ENCODE measurements around the gene FBXO31. TPM values are rescaled to one million over a fixed set of nuclear protein-coding genes. Genes with fewer than 3 reads are reported as not detected.
"Not testable (repeated sequence)": the region's sequence is repeated elsewhere in the genome, so short reads cannot be mapped to it uniquely, and the experiment has no call there.

Gene FBXO31
- total RNA-seq, 1 donor from 2014 or later = 29.9 TPM

DNA sequence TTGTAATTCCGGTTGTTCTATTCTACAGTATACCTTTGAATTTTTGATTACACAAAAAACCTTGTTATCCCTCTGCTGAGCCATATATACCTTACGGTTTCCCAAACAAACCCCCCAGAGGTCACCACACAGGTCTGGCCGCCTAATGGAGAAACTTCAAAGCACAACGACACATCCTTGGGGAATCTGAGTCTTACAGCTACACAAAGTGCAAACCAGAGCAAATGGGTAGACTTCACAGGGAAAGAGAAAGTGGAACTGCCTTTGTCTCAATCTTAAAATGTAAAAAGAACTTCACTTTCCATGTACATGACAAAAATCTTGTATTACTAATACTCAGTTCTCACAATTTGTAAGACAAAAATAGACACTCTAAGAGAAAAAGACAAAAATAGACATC lies 2.7 kb downstream of the FBXO31 start:
- Histone ChIP-seq H3K27ac (no peak overlapping the region), H3K4me1 (peaks cover 33% of the 10 kb centered on the region), H3K9me3 (no peaks in the 10 kb centered on the region), H3K4me3 (peak overlapping the region; percentile 82), H3K36me3 (peaks cover 4% of the 10 kb centered on the region), H3K27me3 (no peaks in the 10 kb centered on the region)
- intact Hi-C loops (cut with DNase I) = loop anchor here (10.0 kb wide), 1 partner anchor 56 kb away; no protein-coding TSS in a partner anchor
- no peak for DNase-seq
- TF ChIP-seq, protein P1, sequence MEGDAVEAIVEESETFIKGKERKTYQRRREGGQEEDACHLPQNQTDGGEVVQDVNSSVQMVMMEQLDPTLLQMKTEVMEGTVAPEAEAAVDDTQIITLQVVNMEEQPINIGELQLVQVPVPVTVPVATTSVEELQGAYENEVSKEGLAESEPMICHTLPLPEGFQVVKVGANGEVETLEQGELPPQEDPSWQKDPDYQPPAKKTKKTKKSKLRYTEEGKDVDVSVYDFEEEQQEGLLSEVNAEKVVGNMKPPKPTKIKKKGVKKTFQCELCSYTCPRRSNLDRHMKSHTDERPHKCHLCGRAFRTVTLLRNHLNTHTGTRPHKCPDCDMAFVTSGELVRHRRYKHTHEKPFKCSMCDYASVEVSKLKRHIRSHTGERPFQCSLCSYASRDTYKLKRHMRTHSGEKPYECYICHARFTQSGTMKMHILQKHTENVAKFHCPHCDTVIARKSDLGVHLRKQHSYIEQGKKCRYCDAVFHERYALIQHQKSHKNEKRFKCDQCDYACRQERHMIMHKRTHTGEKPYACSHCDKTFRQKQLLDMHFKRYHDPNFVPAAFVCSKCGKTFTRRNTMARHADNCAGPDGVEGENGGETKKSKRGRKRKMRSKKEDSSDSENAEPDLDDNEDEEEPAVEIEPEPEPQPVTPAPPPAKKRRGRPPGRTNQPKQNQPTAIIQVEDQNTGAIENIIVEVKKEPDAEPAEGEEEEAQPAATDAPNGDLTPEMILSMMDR (IDR thresholded peaks at IDR 0.05) = no peak
- no peak for ATAC-seq

DNA sequence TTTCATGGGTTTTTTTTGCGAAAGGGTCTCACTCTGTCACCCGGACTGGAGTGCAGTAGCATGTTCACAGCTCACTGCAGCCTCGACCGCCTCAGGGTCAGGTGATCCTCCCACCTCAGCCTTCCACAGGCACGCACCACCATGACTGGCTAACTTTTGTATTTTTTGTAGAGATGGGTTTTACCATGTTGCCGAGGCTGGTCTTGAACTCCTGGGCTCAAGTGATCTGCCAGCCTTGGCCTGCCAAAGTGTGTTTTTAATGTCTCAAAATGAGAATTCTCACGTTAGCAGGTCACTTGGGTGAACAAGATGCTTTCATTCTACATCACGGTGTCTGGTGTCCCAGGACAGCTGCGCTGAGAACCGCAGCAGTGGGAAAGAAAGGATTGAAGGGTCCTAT lies 3.2 kb downstream of the FBXO31 start:
- TF ChIP-seq, protein P1 (IDR thresholded peaks at IDR 0.05) = no peak
- Histone ChIP-seq H3K4me1 (peaks cover 34% of the 10 kb centered on the region), H3K9me3 (no peaks in the 10 kb centered on the region), H3K27me3 (no peaks in the 10 kb centered on the region), H3K36me3 (peaks cover 4% of the 10 kb centered on the region), H3K27ac (no peak overlapping the region), H3K4me3 (no peak overlapping the region)
- no peak for DNase-seq
- no peak for ATAC-seq
- intact Hi-C loops (cut with DNase I) = loop anchor here (10.0 kb wide), 1 partner anchor 56 kb away; no protein-coding TSS in a partner anchor

DNA sequence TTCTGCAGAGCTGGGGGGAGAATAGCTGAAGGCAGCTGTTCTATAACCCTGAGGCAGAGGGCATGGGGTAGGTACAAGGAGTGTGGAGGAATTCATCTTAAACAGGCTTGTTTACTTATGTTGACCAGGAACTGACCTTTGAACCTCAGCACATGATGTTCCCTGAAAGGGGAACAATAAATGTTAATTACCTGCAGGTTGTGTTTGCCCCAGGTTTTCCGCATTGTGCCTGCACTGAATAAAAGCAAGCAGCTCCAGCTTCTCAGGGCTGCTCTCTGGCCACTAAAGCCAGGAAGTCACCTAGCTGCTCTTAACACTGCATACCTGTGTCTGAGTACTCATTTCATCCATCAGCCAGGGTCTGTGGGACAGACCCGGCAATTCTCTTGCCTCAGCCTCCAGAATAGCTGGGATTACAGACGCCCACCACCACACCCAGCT lies 4.2 kb downstream of the FBXO31 start:
- peaks cover 28% of the 10 kb centered on the region for H3K4me1 ChIP-seq
- DNase-seq; H3K9me3 ChIP-seq; intact Hi-C loops (cut with DNase I); H3K36me3 ChIP-seq; ATAC-seq; H3K27ac ChIP-seq; H3K27me3 ChIP-seq; H3K4me3 ChIP-seq: not testable (repeated sequence)

GRCh38 chr16:87376660-87377059 lies 6.9 kb downstream of the FBXO31 start:
- no peak for DNase-seq
- intact Hi-C loops (cut with DNase I) = no loop called here
- Histone ChIP-seq H3K36me3 (peaks cover 4% of the 10 kb centered on the region), H3K27ac (no peak overlapping the region), H3K9me3 (no peaks in the 10 kb centered on the region), H3K4me1 (peaks cover 17% of the 10 kb centered on the region), H3K27me3 (no peaks in the 10 kb centered on the region), H3K4me3 (no peak overlapping the region)
- no peak for ATAC-seq
- TF ChIP-seq, protein P1 (IDR thresholded peaks at IDR 0.05) = no peak

DNA sequence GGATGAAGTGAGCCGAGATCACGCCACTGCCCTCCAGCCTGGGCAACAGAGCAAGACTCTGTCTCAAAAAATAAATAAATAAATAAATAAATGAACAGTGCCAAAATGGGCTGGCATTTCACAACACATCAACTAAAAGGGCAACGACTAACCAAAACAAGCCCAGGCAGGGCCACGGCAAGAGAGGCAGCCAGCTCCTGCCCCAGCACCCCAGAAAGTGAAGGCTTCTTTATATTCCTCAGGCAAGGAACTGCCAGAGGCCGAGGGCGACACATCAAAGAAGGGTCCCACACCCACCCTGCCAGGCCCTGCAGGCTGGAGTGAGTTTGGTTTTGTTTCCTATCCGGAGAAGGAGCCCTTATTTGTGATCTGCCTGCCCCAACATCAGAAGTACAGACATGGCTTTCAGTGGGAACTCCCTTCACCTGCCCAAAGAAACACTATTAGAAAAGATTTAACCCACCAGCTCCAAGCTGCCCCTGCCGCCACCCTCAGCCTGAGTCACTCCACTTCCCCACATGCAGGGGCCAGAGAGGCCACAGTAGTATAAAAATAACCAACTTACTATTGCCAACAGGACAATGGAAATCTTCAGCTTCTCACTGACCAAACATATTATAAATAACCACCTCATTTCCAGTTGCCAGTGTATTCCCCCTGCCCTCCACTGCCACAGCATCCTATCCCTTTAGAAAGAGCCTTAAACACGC lies 8.0 kb downstream of the FBXO31 start:
- ATAC-seq = no peak
- Histone ChIP-seq H3K27me3 (no peaks in the 10 kb centered on the region), H3K4me1 (peaks cover 9% of the 10 kb centered on the region), H3K27ac (no peak overlapping the region), H3K4me3 (no peak overlapping the region), H3K36me3 (peaks cover 4% of the 10 kb centered on the region), H3K9me3 (no peaks in the 10 kb centered on the region)
- intact Hi-C loops (cut with DNase I) = no loop called here
- DNase-seq = no peak
- TF ChIP-seq, protein P1 (IDR thresholded peaks at IDR 0.05) = no peak

DNA sequence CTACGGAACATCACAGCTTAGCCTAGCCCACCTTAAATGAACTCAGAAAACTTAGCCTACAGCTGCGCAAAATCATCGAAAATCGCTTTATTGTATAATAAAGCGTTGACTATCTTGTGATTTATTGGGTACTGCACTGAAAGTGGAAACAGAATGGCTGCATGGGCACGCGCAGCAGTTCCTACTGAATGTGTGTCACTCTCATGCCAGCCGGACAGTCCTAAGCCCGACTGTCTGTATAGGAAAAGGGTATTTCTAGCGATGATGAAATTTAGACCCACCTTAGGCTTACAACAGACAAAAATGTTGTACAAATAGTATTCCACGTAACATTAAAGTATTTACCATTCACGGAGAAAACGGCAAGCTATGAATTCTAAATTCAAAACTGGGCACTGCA lies 9.3 kb downstream of the FBXO31 start:
- ATAC-seq = no peak
- Histone ChIP-seq H3K36me3 (peaks cover 4% of the 10 kb centered on the region), H3K9me3 (no peaks in the 10 kb centered on the region), H3K27ac (no peak overlapping the region), H3K4me1 (peaks cover 3% of the 10 kb centered on the region), H3K27me3 (no peaks in the 10 kb centered on the region), H3K4me3 (no peak overlapping the region)
- intact Hi-C loops (cut with DNase I) = no loop called here
- no peak for DNase-seq
- TF ChIP-seq, protein P1 (IDR thresholded peaks at IDR 0.05) = no peak

Data from upper lobe of right lung (tissue), 1 donor.